OCI-LY3 (cell line): ENCODE results near the gene CDKN1C.

Experiments
- H2AFZ ChIP-seq: fragments of 200-600, 300-600 bp; shearing (Covaris generic); 2 replicates; pipeline ENCODE4 v1.6.0; 2014; ENCODE audit warnings: antibody characterized with exemption, low read depth, low read length
- H3K27ac ChIP-seq: fragments of 200-600, 300-600 bp; sonication (generic); 2 replicates; pipeline ENCODE4 v1.5.1; 2014; ENCODE audit warnings: mild to moderate bottlenecking, low read length, moderate library complexity, mixed read lengths
- H3K27me3 ChIP-seq: fragments of 200-600, 300-600 bp; sonication (generic); 2 replicates; pipeline ENCODE4 v1.6.1; 2014; ENCODE audit warnings: low read depth, low read length, mixed read lengths
- H3K36me3 ChIP-seq: fragments of 200-600, 300-600 bp; sonication (generic); replicated peaks from 2 replicates; pipeline ENCODE3; 2014; ENCODE audit warnings: low read depth, low read length, mixed read lengths
- H3K4me1 ChIP-seq: fragments of 300-600, 200-600 bp; sonication (generic); 2 replicates; pipeline ENCODE4 v1.6.1; 2014; ENCODE audit warnings: low read length, mixed read lengths
- H3K4me2 ChIP-seq: fragments of 200-600, 300-600 bp; sonication (generic); 2 replicates; pipeline ENCODE4 v1.6.1; 2014; ENCODE audit warnings: low read length, mixed read lengths
- H3K4me3 ChIP-seq: fragments of 300-600, 200-600 bp; sonication (generic); 2 replicates; pipeline ENCODE4 v1.5.1; 2014; ENCODE audit warnings: antibody characterized with exemption, mild to moderate bottlenecking, low read length, moderate library complexity
- H3K79me2 ChIP-seq: fragments of 300-600, 200-600 bp; shearing (Covaris generic); 2 replicates; pipeline ENCODE4 v1.6.1; 2014; ENCODE audit warnings: mild to moderate bottlenecking, low read length, mixed read lengths
- H3K9ac ChIP-seq: fragments of 300-600, 200-600 bp; shearing (Covaris generic); 2 replicates; pipeline ENCODE4 v1.6.0; 2014; ENCODE audit warnings: mild to moderate bottlenecking, low read length, moderate library complexity
- H3K9me3 ChIP-seq: fragments of 200-600, 300-600 bp; shearing (Covaris generic); 2 replicates; pipeline ENCODE4 v1.6.1; 2014; ENCODE audit warnings: low read length, mixed read lengths; ENCODE audit not compliant: insufficient read depth
- H4K20me1 ChIP-seq: fragments of 200-600, 300-600 bp; sonication (generic); 2 replicates; pipeline ENCODE4 v1.6.1; 2016; ENCODE audit warnings: low read length, mixed read lengths; ENCODE audit not compliant: insufficient read depth
- CTCF ChIP-seq: fragments of 200-600, 300-600 bp; sonication (generic); IDR thresholded peaks from 2 replicates; pipeline ENCODE4 v1.5.1; 2014; ENCODE audit warnings: antibody characterized with exemption, low read length, low read depth
- EZH2phosphoT487 ChIP-seq: fragments of 200-600 bp; shearing (Covaris generic); IDR thresholded peaks from 2 replicates; pipeline ENCODE4 v1.6.1; 2018; ENCODE audit warnings: antibody characterized with exemption, mixed run types, low read depth

The CDKN1C gene

GRCh38 chr11:2885678-2886081 is at the start of gene CDKN1C:
Gene CDKN1C, minus strand, starts transcription at chr11:2885775. Its CDS starts 319 bp downstream, at chr11:2885456.
- Histone ChIP-seq H3K4me3 (no peak within 1 kb of the TSS), H3K4me2 (no peak within 1 kb of the TSS), H3K4me1 (peaks cover 8% of the 10 kb centered on the region), H3K9me3 (no peaks in the 10 kb centered on the region), H3K36me3 (no peaks in the 10 kb centered on the region), H3K9ac (no peak within 1 kb of the TSS), H3K27me3 (no peaks in the 10 kb centered on the region), H2AFZ (no peak within 1 kb of the TSS), H3K27ac (no peak within 1 kb of the TSS), H3K79me2 (no peaks in the 10 kb centered on the region), H4K20me1 (no peaks in the 10 kb centered on the region)
- TF ChIP-seq CTCF (no peak), EZH2phosphoT487 (no peak)

- H4K20me1 ChIP-seq = no peaks in the 10 kb centered on the region
- peaks cover 3% of the 10 kb centered on the region; the same call in 1 of the 2 replicates for H3K9me3 ChIP-seq
- no peaks in the 10 kb centered on the region for H3K79me2 ChIP-seq
- no peak overlapping the region for H3K27ac ChIP-seq
- no peak overlapping the region for H3K9ac ChIP-seq
- no peak overlapping the region for H3K4me2 ChIP-seq
- no peak overlapping the region for H2AFZ ChIP-seq
- H3K27me3 ChIP-seq = no peaks in the 10 kb centered on the region
- TF ChIP-seq EZH2phosphoT487 (no peak), CTCF (no peak)
- peaks cover 5% of the 10 kb centered on the region for H3K36me3 ChIP-seq
- H3K4me3 ChIP-seq = no peak overlapping the region
- peaks cover 4% of the 10 kb centered on the region; the same call in 1 of the 2 replicates for H3K4me1 ChIP-seq
These were observed 49.1 kb upstream of the CDKN1C start for GRCh38 chr11:2934611-2935239.

- no peaks in the 10 kb centered on the region for H3K79me2 ChIP-seq
- H3K4me2 ChIP-seq = no peak overlapping the region
- no peaks in the 10 kb centered on the region for H3K27me3 ChIP-seq
- no peaks in the 10 kb centered on the region for H4K20me1 ChIP-seq
- peaks cover 4% of the 10 kb centered on the region; the same call in 1 of the 2 replicates for H3K4me1 ChIP-seq
- no peak overlapping the region for H3K27ac ChIP-seq
- peaks cover 2% of the 10 kb centered on the region; the same call in 1 of the 2 replicates for H3K9me3 ChIP-seq
- H3K36me3 ChIP-seq = peaks cover 4% of the 10 kb centered on the region
- H3K9ac ChIP-seq = no peak overlapping the region
- H2AFZ ChIP-seq = no peak overlapping the region
- no peak overlapping the region for H3K4me3 ChIP-seq
- TF ChIP-seq EZH2phosphoT487 = no peak
- TF ChIP-seq CTCF = no peak
These were observed 48.5 kb upstream of the CDKN1C start for GRCh38 chr11:2934021-2934550.

- H4K20me1 ChIP-seq = no peaks in the 10 kb centered on the region
- H3K4me3 ChIP-seq = no peak overlapping the region
- H3K4me2 ChIP-seq = no peak overlapping the region
- H3K4me1 ChIP-seq = peaks cover 4% of the 10 kb centered on the region; the same call in 1 of the 2 replicates
- H2AFZ ChIP-seq = no peak overlapping the region
- H3K36me3 ChIP-seq = no peaks in the 10 kb centered on the region
- no peak for TF ChIP-seq CTCF
- no peak for TF ChIP-seq EZH2phosphoT487
- no peaks in the 10 kb centered on the region for H3K27me3 ChIP-seq
- H3K79me2 ChIP-seq = no peaks in the 10 kb centered on the region
- H3K9ac ChIP-seq = no peak overlapping the region
- H3K9me3 ChIP-seq = no peaks in the 10 kb centered on the region
- H3K27ac ChIP-seq = no peak overlapping the region
These were observed 47.9 kb upstream of the CDKN1C start for GRCh38 chr11:2933375-2934020.
